Stimulated activated CD4-positive, alpha-beta T cell treated with anti-CD3 and anti-CD28 coated beads, Interleukin-12 subunit alpha, Interleukin-12 subunit beta, amount 100 ng/mL, for 24 hours (primary cell): Measurements from ENCODE around the gene BCL6B.

Source experiments
- DNase-seq, 2 experiments: peaks; one replicate each; pipeline ENCODE4 v3.0.0-alpha.2; 2020; ENCODE audit warnings: low read depth in 2 of 2

The BCL6B gene

GRCh38 chr17:7060165-7060891 is 37.5 kb downstream of the BCL6B start:
- DNase-seq: no peak

- DNase-seq: no peak
Measured at GRCh38 chr17:7063518-7064094, 40.8 kb downstream of the BCL6B start.

GRCh38 chr17:7064261-7064660 is 41.4 kb downstream of the BCL6B start:
- no peak for DNase-seq

- DNase-seq: no peak
Measured at GRCh38 chr17:7067198-7067597, 44.3 kb downstream of the BCL6B start.

GRCh38 chr17:7068268-7068667 is 45.4 kb downstream of the BCL6B start:
- no peak for DNase-seq

GRCh38 chr17:7070712-7071111 is 47.9 kb downstream of the BCL6B start:
- DNase-seq: no peak

- no peak for DNase-seq
Measured at GRCh38 chr17:7072406-7072805, 49.6 kb downstream of the BCL6B start.

GRCh38 chr17:7074931-7075330 is 52.1 kb downstream of the BCL6B start:
- no peak for DNase-seq

- DNase-seq: no peak
Measured at GRCh38 chr17:7077911-7078546, 55.2 kb downstream of the BCL6B start.

- no peak for DNase-seq
Measured at GRCh38 chr17:7078711-7079110, 55.9 kb downstream of the BCL6B start.
